Measurements from ENCODE around the gene IRF5.
"Not testable (repeated sequence)": the region's sequence is repeated elsewhere in the genome, so short reads cannot be mapped to it uniquely, and the experiment has no call there.

Gene IRF5

DNA sequence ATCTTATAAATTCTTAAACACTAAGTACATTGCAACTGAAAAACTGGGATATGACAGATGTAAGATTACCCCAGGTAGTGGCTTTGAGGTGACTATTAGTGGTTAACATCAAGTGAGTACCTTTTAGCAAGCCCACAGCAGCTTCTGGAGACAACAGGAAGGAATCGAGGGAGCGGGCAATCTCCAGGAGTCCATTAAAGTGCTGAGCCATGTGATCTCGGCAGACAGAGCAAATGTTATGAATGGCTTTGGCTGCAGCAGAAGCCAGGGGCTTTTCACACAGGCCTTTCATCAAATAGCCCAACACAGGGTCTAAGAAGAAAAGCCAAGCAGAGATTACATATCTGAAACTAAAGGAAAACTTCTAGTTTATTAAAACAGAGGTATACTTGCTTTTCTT is 48.9 kb downstream of the IRF5 start:
- peaks cover 25% of the 10 kb centered on the region for H3K36me3 ChIP-seq (ENCODE audit: control insufficient read depth, insufficient read depth, low read length)
- H3K27me3 ChIP-seq (ENCODE audit: control insufficient read depth, insufficient read depth, low read length), result no peaks in the 10 kb centered on the region
- no peak overlapping the region for H3K4me3 ChIP-seq (ENCODE audit: low read length)
- H3K4me1 ChIP-seq (ENCODE audit: control insufficient read depth, insufficient read depth, low read length), result no peaks in the 10 kb centered on the region
- no peak overlapping the region for H3K9ac ChIP-seq (ENCODE audit: low read length)
- H3K27ac ChIP-seq (ENCODE audit: low read depth, low read length), result no peak overlapping the region

- Histone ChIP-seq H3K9ac (ENCODE audit: low read length) (no peak overlapping the region), H3K27me3 (ENCODE audit: control insufficient read depth, insufficient read depth, low read length) (no peaks in the 10 kb centered on the region), H3K27ac (ENCODE audit: low read depth, low read length) (no peak overlapping the region), H3K4me3 (ENCODE audit: low read length) (no peak overlapping the region), H3K4me1 (ENCODE audit: control insufficient read depth, insufficient read depth, low read length) (no peaks in the 10 kb centered on the region), H3K36me3 (ENCODE audit: control insufficient read depth, insufficient read depth, low read length) (peaks cover 18% of the 10 kb centered on the region)
Measured at GRCh38 chr7:128988372-128988771, 50.6 kb downstream of the IRF5 start.

DNA sequence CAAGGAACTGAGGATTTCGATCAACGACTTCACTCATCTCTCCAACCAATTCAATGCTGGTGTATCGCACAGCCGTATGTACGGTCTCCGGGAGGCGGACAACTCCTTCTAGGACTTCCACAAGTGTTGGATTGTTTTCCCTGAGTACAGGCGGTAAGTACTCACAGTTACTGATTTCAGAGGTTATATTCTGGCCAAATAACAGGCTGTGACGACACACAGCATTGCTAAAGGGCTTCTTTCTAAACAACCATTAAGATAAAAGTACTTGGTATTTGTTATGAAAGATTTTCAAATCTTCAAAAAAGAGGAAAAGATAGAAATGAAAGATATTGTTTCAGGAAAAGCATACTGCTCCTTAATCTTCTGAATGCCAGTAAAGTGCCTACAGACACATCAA is 52.2 kb downstream of the IRF5 start:
- Histone ChIP-seq H3K36me3 (ENCODE audit: control insufficient read depth, insufficient read depth, low read length) (peaks cover 19% of the 10 kb centered on the region), H3K9ac (ENCODE audit: low read length) (no peak overlapping the region), H3K4me1 (ENCODE audit: control insufficient read depth, insufficient read depth, low read length) (no peaks in the 10 kb centered on the region), H3K4me3 (ENCODE audit: low read length) (no peak overlapping the region), H3K27me3 (ENCODE audit: control insufficient read depth, insufficient read depth, low read length) (no peaks in the 10 kb centered on the region), H3K27ac (ENCODE audit: low read depth, low read length) (no peak overlapping the region)

DNA sequence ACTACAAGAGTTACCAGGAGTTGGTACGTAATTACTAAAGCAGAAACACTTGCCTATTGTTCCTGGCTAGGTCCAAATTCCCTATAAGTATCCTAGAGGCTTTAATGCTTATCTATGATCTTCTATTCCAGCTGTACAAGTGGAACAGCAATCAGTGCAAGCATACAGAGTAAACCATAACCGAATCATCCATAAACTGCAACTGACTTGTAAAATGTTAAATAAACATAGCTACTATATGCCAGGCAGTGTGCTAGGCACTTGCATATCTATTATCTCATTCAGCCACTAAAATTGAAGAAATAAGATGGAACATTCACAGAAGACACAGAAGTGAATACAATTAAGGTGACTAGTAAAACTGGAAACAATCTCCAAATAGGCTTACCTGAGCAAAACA is 55.7 kb downstream of the IRF5 start:
- no peaks in the 10 kb centered on the region for H3K27me3 ChIP-seq (ENCODE audit: control insufficient read depth, insufficient read depth, low read length)
- H3K4me3 ChIP-seq (ENCODE audit: low read length), result no peak overlapping the region
- H3K36me3 ChIP-seq (ENCODE audit: control insufficient read depth, insufficient read depth, low read length), result peaks cover 9% of the 10 kb centered on the region
- H3K4me1 ChIP-seq (ENCODE audit: control insufficient read depth, insufficient read depth, low read length), result no peaks in the 10 kb centered on the region
- no peak overlapping the region for H3K9ac ChIP-seq (ENCODE audit: low read length)
- H3K27ac ChIP-seq (ENCODE audit: low read depth, low read length), result no peak overlapping the region

DNA sequence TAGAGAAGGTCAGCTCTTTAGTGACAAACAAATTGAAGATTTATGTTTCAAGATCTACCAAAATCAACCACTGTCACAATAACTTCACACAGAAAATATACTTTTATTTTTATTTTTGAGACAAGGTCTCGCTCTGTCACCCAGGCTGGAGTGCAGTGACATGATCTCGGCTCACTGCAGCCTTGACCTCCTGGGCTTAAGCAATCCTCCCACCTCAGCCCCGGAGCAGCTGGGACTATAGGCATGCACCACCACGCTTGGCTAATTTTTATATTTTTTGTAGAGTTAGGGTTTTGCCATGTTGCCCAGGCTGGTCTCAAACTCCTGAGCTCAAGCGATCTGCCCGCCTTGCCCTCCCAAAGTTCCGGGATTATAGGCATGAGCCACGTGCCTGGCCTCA is 56.8 kb downstream of the IRF5 start:
- H3K27ac ChIP-seq (ENCODE audit: low read depth, low read length); H3K27me3 ChIP-seq (ENCODE audit: control insufficient read depth, insufficient read depth, low read length); H3K9ac ChIP-seq (ENCODE audit: low read length); H3K4me3 ChIP-seq (ENCODE audit: low read length); H3K36me3 ChIP-seq (ENCODE audit: control insufficient read depth, insufficient read depth, low read length); H3K4me1 ChIP-seq (ENCODE audit: control insufficient read depth, insufficient read depth, low read length): not testable (repeated sequence)

GRCh38 chr7:128997181-128997580 is 59.5 kb downstream of the IRF5 start:
- Histone ChIP-seq H3K27ac (ENCODE audit: low read depth, low read length) (no peak overlapping the region), H3K36me3 (ENCODE audit: control insufficient read depth, insufficient read depth, low read length) (peaks cover 5% of the 10 kb centered on the region), H3K4me3 (ENCODE audit: low read length) (no peak overlapping the region), H3K27me3 (ENCODE audit: control insufficient read depth, insufficient read depth, low read length) (no peaks in the 10 kb centered on the region), H3K4me1 (ENCODE audit: control insufficient read depth, insufficient read depth, low read length) (no peaks in the 10 kb centered on the region), H3K9ac (ENCODE audit: low read length) (no peak overlapping the region)
